Epithelial cell of esophagus (primary cell): ENCODE measurements around the gene WDR64.

Experiments
- DNase-seq: peaks from one replicate; pipeline ENCODE4 v3.0.0; 2010; ENCODE audit warnings: low read depth
- H3K4me3 ChIP-seq: 2 replicates; pipeline ENCODE4 v1.5.1; 2011; ENCODE audit warnings: mild to moderate bottlenecking, low read length, control low read depth
- CTCF ChIP-seq: IDR thresholded peaks from 2 replicates; pipeline ENCODE4 v1.5.1; 2011; ENCODE audit warnings: low read depth, mild to moderate bottlenecking, low read length, control low read depth, inconsistent platforms; ENCODE audit not compliant: insufficient read depth; ENCODE audit errors: missing control alignments

Gene WDR64

DNA sequence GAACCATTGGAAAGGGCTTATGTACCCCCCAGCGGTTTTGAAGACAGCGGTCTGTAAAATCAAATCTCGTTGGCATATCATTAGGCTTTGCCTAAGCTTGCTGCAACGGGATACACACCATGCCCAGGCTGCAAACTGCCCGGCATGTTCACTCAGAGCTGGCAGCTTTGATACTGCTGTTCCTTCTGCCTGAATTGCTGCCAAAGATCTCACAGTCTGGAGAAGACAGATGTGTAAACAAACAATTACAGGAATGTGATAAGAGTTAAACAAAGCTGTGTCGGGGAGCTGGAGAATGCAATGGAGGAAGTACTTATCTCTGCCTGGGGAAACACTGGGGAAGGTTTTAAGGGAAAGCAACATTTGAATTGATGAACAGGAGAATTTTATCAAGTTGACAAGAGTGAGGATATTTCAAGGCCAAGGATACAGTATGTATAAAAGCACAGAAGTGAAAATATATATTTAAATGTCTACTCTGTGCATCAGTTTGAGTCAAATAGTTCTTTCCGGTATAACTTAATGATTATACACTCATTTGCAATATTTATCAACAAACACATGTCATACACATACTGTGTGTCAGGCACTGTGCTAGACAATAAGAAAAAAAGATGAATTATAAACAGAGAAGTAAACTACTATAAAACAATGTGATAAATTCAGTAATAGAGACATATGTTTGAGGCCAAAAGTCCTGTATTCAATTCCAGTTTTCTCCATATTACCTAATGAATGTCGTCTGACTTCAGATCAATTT is 41.8 kb upstream of the WDR64 start:
- TF ChIP-seq CTCF: no peak
- DNase-seq: peak; percentile 65
- no peak overlapping the region for H3K4me3 ChIP-seq

DNA sequence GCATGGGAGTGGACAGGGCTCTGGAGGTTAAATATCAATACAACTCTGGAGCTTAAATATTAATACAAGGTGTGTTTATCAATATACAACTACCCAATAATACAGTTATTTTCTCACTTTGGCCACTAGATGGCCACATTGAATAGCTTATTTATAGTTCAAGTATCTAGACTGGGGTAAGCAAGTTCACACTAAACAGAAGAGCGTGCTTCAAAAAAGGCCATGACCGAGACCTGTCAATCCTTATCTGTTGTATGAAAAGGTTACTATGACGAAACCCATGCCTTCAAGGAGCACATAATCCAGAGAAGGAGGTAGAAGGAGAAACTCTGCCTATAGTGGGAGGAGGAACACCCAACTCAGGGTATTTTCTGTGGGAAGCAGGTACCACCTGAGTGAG is 41.0 kb upstream of the WDR64 start:
- TF ChIP-seq CTCF: peak; percentile 50
- no peak overlapping the region for H3K4me3 ChIP-seq
- DNase-seq: peak; percentile 85

GRCh38 chr1:241611736-241612135 is 40.3 kb upstream of the WDR64 start:
- no peak overlapping the region for H3K4me3 ChIP-seq
- TF ChIP-seq CTCF: no peak
- DNase-seq: no peak

- no peak overlapping the region for H3K4me3 ChIP-seq
- peak; percentile 94 for DNase-seq
- no peak for TF ChIP-seq CTCF
These were observed 39.3 kb upstream of the WDR64 start for GRCh38 chr1:241612533-241613477.

DNA sequence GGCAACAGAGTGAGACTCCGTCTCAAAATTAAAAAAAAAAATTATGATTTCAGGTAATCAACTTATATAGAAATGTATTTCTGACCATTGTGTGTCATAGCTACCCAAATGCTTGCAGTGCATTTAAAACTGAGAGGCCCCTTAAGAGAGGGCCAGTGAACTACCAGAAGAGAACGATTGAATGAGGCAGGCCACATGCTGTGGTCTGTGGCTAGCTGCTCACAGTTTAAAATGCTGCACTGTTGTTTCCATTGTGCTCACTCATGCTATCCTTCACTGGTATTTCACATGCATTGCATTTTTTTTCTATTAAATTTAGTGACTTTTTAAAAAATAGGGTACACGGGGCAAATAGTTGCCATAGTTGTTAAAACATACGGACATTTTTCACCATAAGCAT is 37.9 kb upstream of the WDR64 start:
- H3K4me3 ChIP-seq: no peak overlapping the region
- no peak for DNase-seq
- no peak for TF ChIP-seq CTCF

- no peak for DNase-seq
- TF ChIP-seq CTCF: no peak
- H3K4me3 ChIP-seq: no peak overlapping the region
These were observed 37.5 kb upstream of the WDR64 start for GRCh38 chr1:241614572-241614971.
